HEK293T (cell line): Measurements from ENCODE around the gene ZNF618.

Experiments
- BHLHE40 ChIP-seq: fragments of 450-650 bp; IDR thresholded peaks from 2 replicates; pipeline ENCODE4 v1.6.1; 2016; ENCODE audit warnings: mild to moderate bottlenecking, moderate library complexity, borderline replicate concordance
- FOXA1 ChIP-seq: fragments of 450-650 bp; IDR thresholded peaks from 2 replicates; pipeline ENCODE4 v1.6.1; 2016; ENCODE audit warnings: mild to moderate bottlenecking
- FOXM1 ChIP-seq: fragments of 450-650 bp; IDR thresholded peaks from 2 replicates; pipeline ENCODE4 v1.6.1; 2017; ENCODE audit warnings: mild to moderate bottlenecking, borderline replicate concordance
- LEF1 ChIP-seq: fragments of 450-650 bp; IDR thresholded peaks from 2 replicates; pipeline ENCODE4 v1.6.1; 2017; ENCODE audit warnings: mild to moderate bottlenecking, borderline replicate concordance
- TARDBP ChIP-seq: fragments of 450-650 bp; IDR thresholded peaks from 2 replicates; pipeline ENCODE4 v1.6.1; 2016

GRCh38 chr9:114081441-114082016 lies 205.4 kb downstream of the ZNF618 start:
- no peak for TF ChIP-seq BHLHE40
- no peak for TF ChIP-seq FOXA1
- no peak for TF ChIP-seq FOXM1
- no peak for TF ChIP-seq TARDBP
- TF ChIP-seq LEF1: no peak
